PC-3 (cell line): Measurements from ENCODE around the gene MEF2C. TPM values are rescaled to one million over a fixed set of nuclear protein-coding genes. Genes with fewer than 3 reads are reported as not detected.

Experiments
- ATAC-seq: fragments of 200-7000 bp; cut with Tn5 transposase; 2 replicates; pipeline ENCODE4 v1.9.1; 2020; ENCODE audit warnings: mild to moderate bottlenecking, moderate library complexity
- BruUV-seq: library from RNA; stranded (reverse); fragments of 400-500 nt; replicated peaks from 2 replicates; lab custom pipeline; 2021; lab: Mats Ljungman, UMichigan
- CTCF ChIA-PET: fragments of 300-600 bp; sonication (Branson Sonifier 250); formaldehyde crosslinking; loops from one replicate; lab custom pipeline; 2022; ENCODE audit warnings: antibody characterized with exemption; lab: Charles Lee
- POLR2A ChIA-PET: fragments of 300-600 bp; sonication (Branson Sonifier 250); formaldehyde crosslinking; loops from one replicate; lab custom pipeline; 2022; ENCODE audit warnings: antibody characterized with exemption; ENCODE audit not compliant: unreplicated experiment; lab: Charles Lee
- DNase-seq: peaks from one replicate; pipeline ENCODE4 v3.0.0-alpha.2; 2015
- H2AFZ ChIP-seq: fragments of 300-600 bp; sonication (generic); 2 replicates; pipeline ENCODE4 v1.6.0; 2016; ENCODE audit warnings: antibody characterized with exemption, low read length
- H3F3A ChIP-seq: fragments of 300-600 bp; sonication (generic); one replicate; pipeline ENCODE4 v1.6.0; 2017; ENCODE audit warnings: antibody characterized with exemption, low read length, control low read depth, mild to moderate bottlenecking; ENCODE audit not compliant: unreplicated experiment
- H3K27ac ChIP-seq: fragments of 300-600 bp; sonication (generic); 2 replicates; pipeline ENCODE4 v1.5.1; 2016; ENCODE audit warnings: mild to moderate bottlenecking, low read length
- H3K27me3 ChIP-seq: fragments of 300-600 bp; sonication (generic); 2 replicates; pipeline ENCODE4 v1.6.1; 2016; ENCODE audit warnings: low read length, mixed read lengths
- H3K36me3 ChIP-seq: fragments of 300-600 bp; sonication (generic); 2 replicates; pipeline ENCODE4 v1.6.1; 2016; ENCODE audit warnings: low read depth, mixed run types, low read length, mixed read lengths
- H3K4me1 ChIP-seq: fragments of 300-600 bp; sonication (generic); 2 replicates; pipeline ENCODE4 v1.5.1; 2016; ENCODE audit warnings: low read length; ENCODE audit not compliant: insufficient read depth
- H3K4me2 ChIP-seq: fragments of 300-600 bp; sonication (generic); 2 replicates; pipeline ENCODE4 v1.6.0; 2016; ENCODE audit warnings: low read length
- H3K4me3 ChIP-seq: fragments of 300-600 bp; sonication (generic); 2 replicates; pipeline ENCODE4 v1.5.1; 2016; ENCODE audit warnings: mild to moderate bottlenecking, low read length, mixed read lengths
- H3K79me2 ChIP-seq: fragments of 300-600 bp; sonication (generic); 2 replicates; pipeline ENCODE4 v1.6.1; 2017; ENCODE audit warnings: low read length, mixed read lengths
- H3K9ac ChIP-seq: fragments of 300-600 bp; sonication (generic); 2 replicates; pipeline ENCODE4 v1.6.0; 2016; ENCODE audit warnings: mild to moderate bottlenecking, low read length
- H3K9me2 ChIP-seq: fragments of 300-600 bp; sonication (generic); replicated peaks from 2 replicates; pipeline ENCODE4 v1.6.1; 2016; ENCODE audit warnings: mixed run types, low read length, mixed read lengths
- H3K9me3 ChIP-seq: fragments of 300-600 bp; sonication (generic); 2 replicates; pipeline ENCODE4 v1.6.1; 2016; ENCODE audit warnings: low read length, mixed read lengths
- H4K20me1 ChIP-seq: fragments of 300-600 bp; sonication (generic); 2 replicates; pipeline ENCODE4 v1.6.1; 2016; ENCODE audit warnings: low read length, mixed read lengths
- CTCF ChIP-seq: fragments of 300-600 bp; sonication (generic); conservative IDR thresholded peaks from 2 replicates; pipeline ENCODE4 v1.5.1; 2017; ENCODE audit warnings: antibody characterized with exemption, low read depth, mild to moderate bottlenecking, low read length
- EZH2 ChIP-seq: fragments of 300-600 bp; sonication (generic); IDR thresholded peaks from one replicate; pipeline ENCODE4 v1.6.1; 2017; ENCODE audit warnings: antibody characterized with exemption, mild to moderate bottlenecking, low read length; ENCODE audit not compliant: unreplicated experiment
- EZH2phosphoT487 ChIP-seq: fragments of 300-600 bp; sonication (generic); IDR thresholded peaks from 2 replicates; pipeline ENCODE4 v1.6.1; 2018; ENCODE audit warnings: mild to moderate bottlenecking, antibody characterized with exemption, low read length, borderline replicate concordance
- intact Hi-C: fragments of 100-400 bp; cut with micrococcal nuclease; formaldehyde crosslinking; loops from 2 replicates; pipeline ENCODE4 v1.9.0; 2023
- total RNA-seq: library from RNA; depleted of rRNA; stranded (reverse); fragments of >200 nt; gene quantifications from 2 replicates; pipeline ENCODE4 v1.2.3, GENCODE V29; 2014

The MEF2C gene
- total RNA-seq, 1 experiment from 2014 or later, result 8.0 TPM

GRCh38 chr5:88854769-88855168, 28.2 kb downstream of the MEF2C start:
- Histone ChIP-seq H3K27me3 (no peaks in the 10 kb centered on the region), H3F3A (no peaks in the 10 kb centered on the region), H3K9me2 (no peaks in the 10 kb centered on the region), H2AFZ (no peak overlapping the region), H4K20me1 (no peaks in the 10 kb centered on the region), H3K9ac (no peak overlapping the region), H3K4me2 (no peak overlapping the region), H3K79me2 (no peaks in the 10 kb centered on the region), H3K4me3 (no peak overlapping the region), H3K9me3 (no peaks in the 10 kb centered on the region; the same call in 1 of the 2 replicates), H3K27ac (no peak overlapping the region), H3K4me1 (no peaks in the 10 kb centered on the region), H3K36me3 (peaks cover 2% of the 10 kb centered on the region; the same call in 1 of the 2 replicates)
- no TSS peak for BruUV-seq
- DNase-seq (no peak), ATAC-seq (no peak)
- no peak for TF ChIP-seq EZH2
- no peak for TF ChIP-seq CTCF
- no peak for TF ChIP-seq EZH2phosphoT487
- CTCF ChIA-PET, result no interaction called here
- intact Hi-C loops, result no loop called here
- POLR2A ChIA-PET, result no interaction called here

GRCh38 chr5:88847420-88847819, 35.6 kb downstream of the MEF2C start:
- no peak for DNase-seq
- Histone ChIP-seq H3K4me3 (no peak overlapping the region), H3F3A (no peaks in the 10 kb centered on the region), H4K20me1 (no peaks in the 10 kb centered on the region), H3K4me1 (no peaks in the 10 kb centered on the region), H3K27ac (no peak overlapping the region), H3K9me2 (no peaks in the 10 kb centered on the region), H2AFZ (no peak overlapping the region), H3K79me2 (no peaks in the 10 kb centered on the region), H3K9ac (no peak overlapping the region), H3K9me3 (no peaks in the 10 kb centered on the region), H3K4me2 (no peak overlapping the region), H3K27me3 (no peaks in the 10 kb centered on the region), H3K36me3 (no peaks in the 10 kb centered on the region)
- no TSS peak for BruUV-seq
- intact Hi-C loops, result loop anchor here (10.0 kb wide), 1 partner anchor 1547 kb away; no protein-coding TSS in a partner anchor
- no peak for ATAC-seq
- POLR2A ChIA-PET, result no interaction called here
- CTCF ChIA-PET, result no interaction called here
- TF ChIP-seq EZH2phosphoT487 (no peak), EZH2 (no peak), CTCF (no peak)

DNA sequence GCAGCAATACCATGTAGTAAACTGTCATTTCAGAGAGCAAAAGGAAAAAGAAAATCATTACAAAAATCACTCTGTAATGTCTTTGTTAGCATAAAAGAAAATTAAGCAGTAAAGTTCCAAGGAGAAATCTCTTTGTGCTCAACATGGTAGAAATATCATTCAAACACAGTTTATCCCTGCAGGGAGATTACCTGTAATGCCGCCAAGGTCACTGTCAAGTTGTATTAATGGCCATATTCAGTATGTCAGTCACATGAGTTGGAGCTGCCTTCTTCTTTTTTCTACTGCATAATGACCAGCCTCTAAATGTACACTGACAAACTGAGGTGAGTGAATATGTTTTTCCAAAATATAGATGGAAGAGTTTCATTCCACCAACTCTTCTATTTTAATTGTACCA, 36.5 kb downstream of the MEF2C start:
- TF ChIP-seq EZH2, result no peak
- TF ChIP-seq CTCF, result no peak
- no peak for TF ChIP-seq EZH2phosphoT487

More for the DNA sequence above, 36.5 kb downstream of the MEF2C start:
- ChIA-PET POLR2A (no interaction called here), CTCF (no interaction called here)
- Histone ChIP-seq H3F3A (no peaks in the 10 kb centered on the region), H3K9ac (no peak overlapping the region), H3K4me1 (no peaks in the 10 kb centered on the region), H3K4me3 (no peak overlapping the region), H3K79me2 (no peaks in the 10 kb centered on the region), H3K36me3 (no peaks in the 10 kb centered on the region), H3K9me3 (no peaks in the 10 kb centered on the region), H3K4me2 (no peak overlapping the region), H4K20me1 (no peaks in the 10 kb centered on the region), H3K27me3 (no peaks in the 10 kb centered on the region), H3K9me2 (no peaks in the 10 kb centered on the region), H3K27ac (no peak overlapping the region), H2AFZ (no peak overlapping the region)
- no TSS peak for BruUV-seq
- ATAC-seq (no peak), DNase-seq (no peak)
- intact Hi-C loops, result loop anchor here (10.0 kb wide), 1 partner anchor 1548 kb away; no protein-coding TSS in a partner anchor
